PC-9 (cell line): ENCODE measurements around the gene VAV2. TPM values are rescaled to one million over a fixed set of nuclear protein-coding genes. Genes with fewer than 3 reads are reported as not detected.

ENCODE experiments used
- BruUV-seq: library from RNA; stranded (reverse); fragments of 400-500 nt; replicated peaks from 2 replicates; lab custom pipeline; 2021; lab: Mats Ljungman, UMichigan
- CTCF ChIA-PET: fragments of 300-600 bp; sonication (Branson Sonifier 250); formaldehyde crosslinking; loops from one replicate; lab custom pipeline; 2022; ENCODE audit warnings: antibody characterized with exemption; lab: Charles Lee
- POLR2A ChIA-PET: fragments of 300-600 bp; sonication (Branson Sonifier 250); formaldehyde crosslinking; loops from one replicate; lab custom pipeline; 2022; ENCODE audit warnings: antibody characterized with exemption; ENCODE audit not compliant: unreplicated experiment; lab: Charles Lee
- DNase-seq, 2 experiments: peaks; one replicate each; pipeline versions ENCODE4 v3.0.0 to v3.0.0-alpha.2; 2015 to 2022; ENCODE audit warnings: mixed read lengths in 1 of 2
- H2AFZ ChIP-seq: fragments of 200-600 bp; sonication (generic); 2 replicates; pipeline ENCODE4 v1.8.1; 2017; ENCODE audit warnings: antibody characterized with exemption
- H3F3A ChIP-seq: fragments of 200-600 bp; sonication (generic); 2 replicates; pipeline ENCODE4 v1.8.1; 2017; ENCODE audit warnings: antibody characterized with exemption, mild to moderate bottlenecking, low read depth; ENCODE audit not compliant: insufficient read depth
- H3K27ac ChIP-seq: fragments of 200-600 bp; sonication (generic); 2 replicates; pipeline ENCODE4 v1.6.1; 2016; ENCODE audit warnings: mixed run types
- H3K27me3 ChIP-seq: fragments of 200-600 bp; sonication (generic); 2 replicates; pipeline ENCODE4 v1.6.1; 2016; ENCODE audit warnings: low read depth, mixed run types; ENCODE audit not compliant: insufficient read depth
- H3K36me3 ChIP-seq: fragments of 200-600 bp; sonication (generic); 2 replicates; pipeline ENCODE4 v1.6.1; 2016; ENCODE audit warnings: low read depth, mixed run types
- H3K4me1 ChIP-seq: fragments of 200-600 bp; sonication (generic); replicated peaks from 2 replicates; pipeline ENCODE4 v1.6.1; 2016; ENCODE audit warnings: mixed run types; ENCODE audit not compliant: insufficient read depth
- H3K4me2 ChIP-seq: fragments of 200-600 bp; sonication (generic); 2 replicates; pipeline ENCODE4 v1.6.1; 2017; ENCODE audit warnings: mixed run types
- H3K4me3 ChIP-seq: fragments of 200-600 bp; sonication (generic); 2 replicates; pipeline ENCODE4 v1.6.1; 2016; ENCODE audit warnings: mixed run types
- H3K79me2 ChIP-seq: fragments of 200-600 bp; sonication (generic); 2 replicates; pipeline ENCODE4 v1.6.1; 2017; ENCODE audit warnings: low read depth, mixed run types
- H3K9me2 ChIP-seq: fragments of 200-600 bp; sonication (generic); 2 replicates; pipeline ENCODE4 v1.8.1; 2017; ENCODE audit warnings: mild to moderate bottlenecking; ENCODE audit not compliant: insufficient read depth
- H3K9me3 ChIP-seq: fragments of 200-600 bp; sonication (generic); 2 replicates; pipeline ENCODE4 v1.8.1; 2016; ENCODE audit warnings: low read depth; ENCODE audit not compliant: insufficient read depth
- H4K20me1 ChIP-seq: fragments of 200-600 bp; sonication (generic); 2 replicates; pipeline ENCODE4 v1.8.1; 2017; ENCODE audit not compliant: insufficient read depth
- CTCF ChIP-seq: fragments of 200-600 bp; sonication (generic); conservative IDR thresholded peaks from 2 replicates; pipeline ENCODE4 v1.6.1; 2017; ENCODE audit warnings: mixed run types, antibody characterized with exemption, mild to moderate bottlenecking, moderate library complexity
- EZH2 ChIP-seq: fragments of 200-600 bp; sonication (generic); IDR thresholded peaks from 2 replicates; pipeline ENCODE4 v1.8.0; 2017; ENCODE audit warnings: antibody characterized with exemption, low read depth
- intact Hi-C: fragments of 100-400 bp; cut with micrococcal nuclease; formaldehyde crosslinking; loops from one replicate; pipeline ENCODE4 v1.10.0; 2022; ENCODE audit not compliant: unreplicated experiment
- total RNA-seq: library from RNA; stranded (reverse); gene quantifications from 2 replicates; pipeline ENCODE4 v1.2.3, GENCODE V29; 2021

VAV2 gene
- total RNA-seq, 1 experiment from 2014 or later, result 36.5 TPM

- Histone ChIP-seq H3K4me1 (no peaks in the 10 kb centered on the region), H3K27me3 (no peaks in the 10 kb centered on the region), H3K36me3 (no peaks in the 10 kb centered on the region), H3K4me2 (no peak overlapping the region), H3F3A (no peaks in the 10 kb centered on the region), H3K27ac (no peak overlapping the region), H2AFZ (no peak overlapping the region), H3K9me2 (no peaks in the 10 kb centered on the region), H3K4me3 (no peak overlapping the region), H4K20me1 (peaks cover 58% of the 10 kb centered on the region), H3K9me3 (no peaks in the 10 kb centered on the region), H3K79me2 (no peaks in the 10 kb centered on the region)
- ChIA-PET CTCF (interaction anchor here (0.8 kb wide), 1 partner anchor 47 kb away, joined by 3 read pairs; no protein-coding TSS in a partner anchor), POLR2A (interaction anchor here (0.5 kb wide), 1 partner anchor 573 kb away, joined by 8 read pairs; no protein-coding TSS in a partner anchor)
- TF ChIP-seq EZH2, result no peak
- TF ChIP-seq CTCF, result no peak
- intact Hi-C loops, result no loop called here
- BruUV-seq, result no TSS peak
- no peak for DNase-seq
These were observed 46.0 kb downstream of the VAV2 start for GRCh38 chr9:133945977-133946753.

- ChIA-PET CTCF (no interaction called here), POLR2A (interaction anchor here (0.5 kb wide), 1 partner anchor 485 kb away, joined by 3 read pairs; no protein-coding TSS in a partner anchor)
- H4K20me1 ChIP-seq, result peaks cover 52% of the 10 kb centered on the region
- intact Hi-C loops, result no loop called here
- no peaks in the 10 kb centered on the region for H3F3A ChIP-seq
- H3K36me3 ChIP-seq, result no peaks in the 10 kb centered on the region
- H3K79me2 ChIP-seq, result no peaks in the 10 kb centered on the region
- H3K27ac ChIP-seq, result no peak overlapping the region
- no peaks in the 10 kb centered on the region for H3K9me2 ChIP-seq
- no peak overlapping the region for H3K4me2 ChIP-seq
- BruUV-seq, result no TSS peak
- DNase-seq, result no peak
- no peak overlapping the region for H3K4me3 ChIP-seq
- H3K27me3 ChIP-seq, result no peaks in the 10 kb centered on the region
- H3K9me3 ChIP-seq, result no peaks in the 10 kb centered on the region
- TF ChIP-seq CTCF (no peak), EZH2 (no peak)
- no peaks in the 10 kb centered on the region for H3K4me1 ChIP-seq
- H2AFZ ChIP-seq, result no peak overlapping the region
These were observed 46.7 kb downstream of the VAV2 start for GRCh38 chr9:133945314-133945975.

- CTCF ChIA-PET, result no interaction called here
- BruUV-seq, result no TSS peak
- Histone ChIP-seq H3K9me2 (no peaks in the 10 kb centered on the region), H3K36me3 (no peaks in the 10 kb centered on the region), H3K4me3 (no peak overlapping the region), H2AFZ (no peak overlapping the region), H3K4me2 (no peak overlapping the region), H4K20me1 (peaks cover 46% of the 10 kb centered on the region), H3K27ac (no peak overlapping the region), H3K27me3 (no peaks in the 10 kb centered on the region), H3K4me1 (no peaks in the 10 kb centered on the region), H3F3A (no peaks in the 10 kb centered on the region), H3K9me3 (no peaks in the 10 kb centered on the region), H3K79me2 (no peaks in the 10 kb centered on the region)
- TF ChIP-seq EZH2 (no peak), CTCF (no peak)
- DNase-seq, result peak in 1 of 2 experiments; percentile 75
- POLR2A ChIA-PET, result interaction anchor here (0.5 to 0.7 kb wide), 4 partner anchors 48 to 597 kb away, joined by 3 to 5 read pairs (median 4); partner anchors contain the start of genes MED22 and RPL7A
- intact Hi-C loops, result no loop called here
These were observed 47.4 kb downstream of the VAV2 start for GRCh38 chr9:133944746-133945135.
